HCEC 1CT (cell line): Measurements from ENCODE around the gene PRCC.
A peak's percentile ranks its signal among the peaks of the same experiment; 100 is the strongest.

ENCODE experiments used
- DNase-seq: peaks from one replicate; pipeline ENCODE4 v3.0.0-alpha.2; 2017

Gene PRCC

GRCh38 chr1:156767101-156767878 is at the start of gene PRCC:
PRCC (plus strand) TSS chr1:156767535; CDS start chr1:156767772, 237 bp downstream.
- peak; percentile 100 for DNase-seq

GRCh38 chr1:156721131-156721530 is 46.2 kb upstream of the PRCC start:
- no peak for DNase-seq

- no peak for DNase-seq
Measured at GRCh38 chr1:156721535-156721934, 45.8 kb upstream of the PRCC start.

- peak; percentile 86 for DNase-seq
Measured at GRCh38 chr1:156725683-156726280, 41.6 kb upstream of the PRCC start.

- peak; percentile 72 for DNase-seq
Measured at GRCh38 chr1:156726549-156727226, 40.6 kb upstream of the PRCC start.

- DNase-seq: no peak
Measured at GRCh38 chr1:156727492-156727891, 39.8 kb upstream of the PRCC start.

GRCh38 chr1:156727926-156728598 is 39.3 kb upstream of the PRCC start, which contains the start of gene METTL25B:
METTL25B (plus strand) TSS chr1:156728469; CDS start chr1:156729105, 636 bp downstream.
- peak; percentile 75 for DNase-seq

- DNase-seq: peak; percentile 99
Measured at GRCh38 chr1:156728599-156729462, 38.5 kb upstream of the PRCC start, which contains the start of gene ISG20L2. ISG20L2 (minus strand) TSS chr1:156728766; CDS start chr1:156727652, 1,114 bp downstream.

- DNase-seq: no peak
Measured at GRCh38 chr1:156733989-156734584, 33.2 kb upstream of the PRCC start.

GRCh38 chr1:156738407-156738806 is 28.9 kb upstream of the PRCC start:
- DNase-seq: no peak

- DNase-seq: no peak
Measured at GRCh38 chr1:156738916-156739315, 28.4 kb upstream of the PRCC start.

GRCh38 chr1:156740237-156740740 is 27.0 kb upstream of the PRCC start:
- DNase-seq: no peak

- DNase-seq: peak; percentile 100
Measured at GRCh38 chr1:156740741-156741480, 26.4 kb upstream of the PRCC start, which contains the start of gene MRPL24. MRPL24 (minus strand) TSS chr1:156741088; CDS start chr1:156738704, 2,384 bp downstream.

GRCh38 chr1:156741481-156741983 is 25.8 kb upstream of the PRCC start:
- no peak for DNase-seq

GRCh38 chr1:156742017-156742416 is 25.3 kb upstream of the PRCC start:
- no peak for DNase-seq

GRCh38 chr1:156742801-156743200 is 24.5 kb upstream of the PRCC start:
- no peak for DNase-seq

- DNase-seq: no peak
Measured at GRCh38 chr1:156743367-156744302, 23.7 kb upstream of the PRCC start.

GRCh38 chr1:156744344-156744743 is 23.0 kb upstream of the PRCC start:
- DNase-seq: no peak

GRCh38 chr1:156744786-156745419 is 22.4 kb upstream of the PRCC start:
- no peak for DNase-seq
